Adrenal gland (tissue), 12 donors: ENCODE data around the gene CFAP92. TPM values are rescaled to one million over a fixed set of nuclear protein-coding genes. Genes with fewer than 3 reads are reported as not detected.

Experiments
- DNase-seq, 7 donors: peaks; one replicate each; pipeline ENCODE4 v3.0.0-alpha.2; 2019 to 2020
- H3K27ac ChIP-seq, 5 donors: fragments of 200-600 bp; sonication (generic) in 4 of 5; 1 replicate in 3 of 5; 2 replicates in 2 of 5; pipeline versions ENCODE4 v1.5.1 to v1.8.0; 2016 to 2020; ENCODE audit warnings: mild to moderate bottlenecking in 1 of 5
- H3K27me3 ChIP-seq: fragments of 200-600 bp; 2 replicates; pipeline ENCODE4 v1.8.0; 2021
- H3K36me3 ChIP-seq, 2 donors: fragments of 200-600 bp; replicated peaks in 1 of 2; 1 replicate in 1 of 2; 2 replicates in 1 of 2; pipeline versions ENCODE4 v1.5.1 to v1.8.0; 2018 to 2022
- H3K4me1 ChIP-seq, 2 donors: fragments of 200-600 bp; replicated peaks in 1 of 2; 1 replicate in 1 of 2; 2 replicates in 1 of 2; pipeline versions ENCODE4 v1.5.1 to v1.8.0; 2018 to 2021
- H3K4me3 ChIP-seq, 4 donors: fragments of 200-600 bp; sonication (generic) in 3 of 4; one replicate each; pipeline ENCODE4 v1.5.1; 2016 to 2018
- H3K9me3 ChIP-seq, 3 donors: fragments of 200-600 bp; sonication (generic) in 1 of 3; replicated peaks in 1 of 3; 1 replicate in 2 of 3; 2 replicates in 1 of 3; pipeline versions ENCODE4 v1.5.1 to v1.8.0; 2016 to 2021
- POLR2A ChIP-seq, 2 donors: fragments of 450-650 bp; IDR thresholded peaks; one replicate each; pipeline ENCODE4 v1.6.1; 2017; ENCODE audit warnings: antibody characterized with exemption in 2 of 2, mild to moderate bottlenecking in 2 of 2, moderate library complexity in 1 of 2
- WGBS, 4 donors: extraction: QIAGEN DNeasy Blood & Tissue Kit in 2 of 4; methylation state at CpG; one replicate each; pipeline versions ENCODE4 v1.1.5 to v1.1.7; 2013 to 2017; 5-methylcytosine and 5-hydroxymethylcytosine counted together
- intact Hi-C, 2 donors: fragments of 100-400 bp; cut with DNase I; formaldehyde crosslinking; loops; one replicate each; pipeline versions ENCODE4 v1.14.1 to v1.15.0; 2022 to 2023
- polyA plus RNA-seq, 3 donors: library from polyadenylated mRNA; stranded (reverse); fragments of 200-250 nt in 2 of 3; fragments of 350-450 nt in 1 of 3; fragmentation: Illumina TruSeq in 1 of 3; extraction: RNeasy Lipid Tissue Mini Kit (QIAGEN cat#74804) in 1 of 3; gene quantifications; one replicate each; pipeline ENCODE4 v1.2.3, GENCODE V29; 2013 to 2014
- total RNA-seq, 9 donors: library from RNA; depleted of rRNA in 4 of 9; stranded (reverse); fragments of >200 nt in 4 of 9; fragments of 120-200 nt in 1 of 9; fragmentation: NEBNext Ultra II Directional in 1 of 9; extraction: Animal tissue kit (Norgen Biotek cat#: 25700) in 1 of 9; gene quantifications; one replicate each; pipeline versions ENCODE4 v1.1.0 to v1.2.4, GENCODE V29; 2013 to 2023
- TF ChIP-seq, protein P1 (sequence below), 6 experiments: fragments of 450-650 bp in 4 of 6; fragments of 200-600 bp in 2 of 6; sonication (generic) in 1 of 6; IDR thresholded peaks; 1 replicate in 5 of 6; 2 replicates in 1 of 6; pipeline versions ENCODE4 v1.5.1 to v1.8.0; 2016 to 2021; ENCODE audit warnings: antibody characterized with exemption in 6 of 6, mild to moderate bottlenecking in 2 of 6, moderate library complexity in 1 of 6
- donor health status: healthy with polysubstance abuse.
- donor health status: Bipolar disorder and iron deficiency.
- donor health status: DM: yes; HTN: yes; CAD: no.
- donor health status: DM: no; HTN: no; CAD: no.
- donor health status: DM: no; HTN: no; CAD: no.
- donor health status: DM: yes; HTN: yes; CAD: no.

The CFAP92 gene
- total and polyA plus RNA-seq, 12 donors: 0.14 to 1.9 (median 0.48) TPM; not detected in 1

DNA sequence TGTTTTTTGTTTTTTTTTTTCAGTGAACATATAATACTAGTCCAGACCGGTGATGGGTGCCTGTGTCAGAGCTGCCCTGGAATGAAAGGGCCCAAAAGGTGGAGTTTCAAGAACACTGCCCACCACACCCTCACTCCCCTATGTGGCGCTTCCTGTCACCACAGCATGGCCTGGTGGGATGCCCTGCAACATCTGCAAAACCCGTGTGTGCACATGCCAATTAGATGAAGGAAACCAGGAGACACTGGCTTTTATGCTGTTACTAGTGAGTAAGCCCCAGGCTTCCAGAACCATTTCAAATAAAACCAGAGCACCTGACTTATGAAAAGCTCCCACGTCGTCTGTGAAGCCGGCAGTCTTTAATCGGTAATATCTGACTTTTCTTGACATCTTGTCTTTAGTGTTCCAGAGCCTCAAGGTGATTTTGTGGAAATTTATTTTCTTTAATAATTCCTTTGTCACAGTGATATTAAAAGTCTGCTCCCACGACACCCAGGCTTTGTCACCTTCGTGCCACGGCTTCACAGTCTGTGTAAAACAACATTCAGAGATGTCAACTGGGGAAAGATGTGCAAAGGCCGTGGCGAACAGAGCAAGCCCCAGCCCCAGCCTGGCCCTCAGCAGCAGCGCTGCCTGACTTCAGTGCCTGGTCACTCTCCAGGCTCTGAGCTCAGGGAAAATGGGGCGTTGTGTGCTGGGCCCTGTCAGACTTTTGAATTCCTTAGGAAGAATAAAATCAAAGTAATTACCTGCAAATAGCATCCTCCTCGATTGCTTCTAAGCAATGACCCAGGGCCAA is 6.4 kb downstream of the CFAP92 start:
- WGBS, 4 donors: 84 to 89% (median 86%) methylated on average over 13 to 15 of the region's 15 CpGs
- no peak overlapping the region for H3K4me3 ChIP-seq
- no peaks in the 10 kb centered on the region for H3K9me3 ChIP-seq
- no peak overlapping the region for H3K27ac ChIP-seq
- H3K36me3 ChIP-seq: no peaks in the 10 kb centered on the region
- intact Hi-C loops: no loop called here
- H3K4me1 ChIP-seq: no peaks in the 10 kb centered on the region
- H3K27me3 ChIP-seq: no peaks in the 10 kb centered on the region
- DNase-seq: no peak
- TF ChIP-seq, protein P1, sequence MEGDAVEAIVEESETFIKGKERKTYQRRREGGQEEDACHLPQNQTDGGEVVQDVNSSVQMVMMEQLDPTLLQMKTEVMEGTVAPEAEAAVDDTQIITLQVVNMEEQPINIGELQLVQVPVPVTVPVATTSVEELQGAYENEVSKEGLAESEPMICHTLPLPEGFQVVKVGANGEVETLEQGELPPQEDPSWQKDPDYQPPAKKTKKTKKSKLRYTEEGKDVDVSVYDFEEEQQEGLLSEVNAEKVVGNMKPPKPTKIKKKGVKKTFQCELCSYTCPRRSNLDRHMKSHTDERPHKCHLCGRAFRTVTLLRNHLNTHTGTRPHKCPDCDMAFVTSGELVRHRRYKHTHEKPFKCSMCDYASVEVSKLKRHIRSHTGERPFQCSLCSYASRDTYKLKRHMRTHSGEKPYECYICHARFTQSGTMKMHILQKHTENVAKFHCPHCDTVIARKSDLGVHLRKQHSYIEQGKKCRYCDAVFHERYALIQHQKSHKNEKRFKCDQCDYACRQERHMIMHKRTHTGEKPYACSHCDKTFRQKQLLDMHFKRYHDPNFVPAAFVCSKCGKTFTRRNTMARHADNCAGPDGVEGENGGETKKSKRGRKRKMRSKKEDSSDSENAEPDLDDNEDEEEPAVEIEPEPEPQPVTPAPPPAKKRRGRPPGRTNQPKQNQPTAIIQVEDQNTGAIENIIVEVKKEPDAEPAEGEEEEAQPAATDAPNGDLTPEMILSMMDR (IDR thresholded peaks at IDR 0.05): no peak
- no peak for TF ChIP-seq POLR2A (IDR thresholded peaks at IDR 0.05)

DNA sequence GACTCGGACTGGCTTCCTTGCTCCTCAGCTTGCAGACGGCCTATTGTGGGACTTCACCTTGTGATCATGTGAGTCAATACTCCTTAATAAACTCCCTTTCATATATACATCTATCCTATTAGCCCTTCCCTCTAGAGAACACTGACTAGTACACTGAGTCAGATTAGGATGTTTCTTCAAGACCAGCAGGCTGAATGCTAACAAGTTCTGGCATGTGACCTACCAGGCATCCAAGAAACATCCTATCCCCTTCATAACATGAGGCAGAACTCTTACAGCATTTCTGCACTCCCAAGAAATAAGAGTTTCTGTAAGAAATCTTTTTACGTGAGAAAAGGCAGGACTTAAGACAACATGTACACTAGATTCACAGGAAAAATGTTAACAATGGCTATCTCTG is 9.3 kb downstream of the CFAP92 start:
- Histone ChIP-seq H3K9me3 (no peaks in the 10 kb centered on the region), H3K4me3 (no peak overlapping the region), H3K36me3 (no peaks in the 10 kb centered on the region), H3K27ac (no peak overlapping the region), H3K4me1 (no peaks in the 10 kb centered on the region), H3K27me3 (no peaks in the 10 kb centered on the region)
- WGBS, 4 donors: 84 to 89% (median 87%) methylated on average over 3 of the region's 3 CpGs
- intact Hi-C loops: no loop called here
- no peak for TF ChIP-seq POLR2A (IDR thresholded peaks at IDR 0.05)
- TF ChIP-seq, protein P1 (IDR thresholded peaks at IDR 0.05): no peak
- DNase-seq: no peak

DNA sequence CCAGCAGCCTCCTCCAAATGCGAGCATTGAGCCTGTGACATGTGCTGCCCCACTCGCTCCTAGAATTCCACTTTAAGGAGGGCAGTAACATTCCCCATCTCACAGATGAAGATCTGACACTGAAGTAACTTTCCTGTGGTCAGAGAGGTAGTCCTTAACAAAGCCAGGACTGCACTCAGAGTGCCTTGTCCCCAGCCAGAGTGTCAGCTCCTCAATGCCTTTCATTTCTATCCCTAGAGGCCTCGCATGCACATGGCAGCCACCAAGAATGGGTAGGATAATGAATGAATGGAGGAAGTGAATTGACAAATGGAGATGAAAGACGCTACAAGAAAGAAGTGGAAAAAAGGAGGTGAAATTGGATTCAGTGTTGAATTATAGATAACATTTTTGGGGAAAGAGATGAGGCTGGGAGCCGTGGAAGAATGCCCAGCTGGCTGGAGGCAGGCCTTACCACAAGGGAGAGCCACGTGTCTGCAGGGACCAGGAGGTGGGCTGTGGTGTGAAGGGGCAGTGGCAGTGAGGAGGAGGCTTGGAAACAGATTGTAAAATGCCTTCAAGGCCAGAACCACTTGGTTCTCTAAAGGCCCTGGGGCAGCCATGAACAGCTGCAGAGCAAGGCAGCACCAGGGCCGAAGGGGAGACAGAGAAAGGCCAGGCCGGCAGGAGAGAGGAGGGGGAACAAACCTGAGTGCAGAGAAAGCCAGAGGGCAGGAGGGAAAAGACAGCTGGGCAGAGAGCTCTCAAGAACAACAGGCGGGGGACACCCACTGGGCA is 10.4 kb downstream of the CFAP92 start:
- 82 to 90% (median 88%) methylated on average over 8 to 9 of the region's 9 CpGs for WGBS, 4 donors
- no peaks in the 10 kb centered on the region for H3K4me1 ChIP-seq
- H3K27me3 ChIP-seq: no peaks in the 10 kb centered on the region
- TF ChIP-seq POLR2A (IDR thresholded peaks at IDR 0.05): no peak
- TF ChIP-seq, protein P1 (IDR thresholded peaks at IDR 0.05): no peak
- H3K36me3 ChIP-seq: no peaks in the 10 kb centered on the region
- DNase-seq: no peak
- no peak overlapping the region for H3K27ac ChIP-seq
- intact Hi-C loops: no loop called here
- no peak overlapping the region for H3K4me3 ChIP-seq
- no peaks in the 10 kb centered on the region for H3K9me3 ChIP-seq

DNA sequence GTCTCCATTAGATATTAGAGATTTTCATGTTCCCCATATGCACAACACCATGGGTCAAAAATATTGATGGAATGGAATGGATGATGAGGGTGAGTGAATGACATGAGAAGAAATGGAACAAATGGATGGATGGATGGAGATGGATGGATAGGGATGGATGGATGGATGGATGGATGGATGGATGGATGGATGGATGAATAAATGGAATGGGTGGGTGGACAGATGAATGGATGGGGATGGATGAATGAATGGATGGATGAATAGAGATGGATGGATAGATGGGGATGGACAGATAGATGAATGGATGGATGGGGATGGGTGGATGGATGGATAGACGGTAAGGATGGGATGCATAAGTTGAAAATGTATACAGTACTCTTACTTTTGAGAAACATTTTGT is 18.6 kb downstream of the CFAP92 start:
- DNase-seq: no peak
- H3K27ac ChIP-seq: no peak overlapping the region
- intact Hi-C loops: loop anchor here in 1 of 2 donors (10.0 kb wide), 2 partner anchors 170 to 270 kb away; partner anchors contain the start of gene COPG1
- no peaks in the 10 kb centered on the region for H3K9me3 ChIP-seq
- H3K27me3 ChIP-seq: no peaks in the 10 kb centered on the region
- 86 to 100% (median 91%) methylated on average over 1 of the region's 1 CpG for WGBS, 4 donors
- H3K4me3 ChIP-seq: no peak overlapping the region
- TF ChIP-seq POLR2A (IDR thresholded peaks at IDR 0.05): no peak
- TF ChIP-seq, protein P1 (IDR thresholded peaks at IDR 0.05): no peak
- H3K4me1 ChIP-seq: peaks cover 0 to 3% of the 10 kb centered on the region in 2 donors
- H3K36me3 ChIP-seq: no peaks in the 10 kb centered on the region
